Measurements from ENCODE around the gene C11orf24.

- TF ChIP-seq CTCF (IDR thresholded peaks at IDR 0.05 in 2 of 3, conservative IDR thresholded peaks at IDR 0.05 in 1 of 3; ENCODE audit: borderline replicate concordance in 1 of 3, insufficient read depth in 1 of 3, low read depth in 2 of 3, low read length in 2 of 3) = no peak
- TF ChIP-seq ZNF274 (IDR thresholded peaks at IDR 0.05; ENCODE audit: low read depth, low read length) = no peak
- TF ChIP-seq EZH2 (IDR thresholded peaks at IDR 0.05) = no peak
- TF ChIP-seq EZH2phosphoT487 (IDR thresholded peaks at IDR 0.05; ENCODE audit: borderline replicate concordance) = no peak
- TF ChIP-seq, protein P1, sequence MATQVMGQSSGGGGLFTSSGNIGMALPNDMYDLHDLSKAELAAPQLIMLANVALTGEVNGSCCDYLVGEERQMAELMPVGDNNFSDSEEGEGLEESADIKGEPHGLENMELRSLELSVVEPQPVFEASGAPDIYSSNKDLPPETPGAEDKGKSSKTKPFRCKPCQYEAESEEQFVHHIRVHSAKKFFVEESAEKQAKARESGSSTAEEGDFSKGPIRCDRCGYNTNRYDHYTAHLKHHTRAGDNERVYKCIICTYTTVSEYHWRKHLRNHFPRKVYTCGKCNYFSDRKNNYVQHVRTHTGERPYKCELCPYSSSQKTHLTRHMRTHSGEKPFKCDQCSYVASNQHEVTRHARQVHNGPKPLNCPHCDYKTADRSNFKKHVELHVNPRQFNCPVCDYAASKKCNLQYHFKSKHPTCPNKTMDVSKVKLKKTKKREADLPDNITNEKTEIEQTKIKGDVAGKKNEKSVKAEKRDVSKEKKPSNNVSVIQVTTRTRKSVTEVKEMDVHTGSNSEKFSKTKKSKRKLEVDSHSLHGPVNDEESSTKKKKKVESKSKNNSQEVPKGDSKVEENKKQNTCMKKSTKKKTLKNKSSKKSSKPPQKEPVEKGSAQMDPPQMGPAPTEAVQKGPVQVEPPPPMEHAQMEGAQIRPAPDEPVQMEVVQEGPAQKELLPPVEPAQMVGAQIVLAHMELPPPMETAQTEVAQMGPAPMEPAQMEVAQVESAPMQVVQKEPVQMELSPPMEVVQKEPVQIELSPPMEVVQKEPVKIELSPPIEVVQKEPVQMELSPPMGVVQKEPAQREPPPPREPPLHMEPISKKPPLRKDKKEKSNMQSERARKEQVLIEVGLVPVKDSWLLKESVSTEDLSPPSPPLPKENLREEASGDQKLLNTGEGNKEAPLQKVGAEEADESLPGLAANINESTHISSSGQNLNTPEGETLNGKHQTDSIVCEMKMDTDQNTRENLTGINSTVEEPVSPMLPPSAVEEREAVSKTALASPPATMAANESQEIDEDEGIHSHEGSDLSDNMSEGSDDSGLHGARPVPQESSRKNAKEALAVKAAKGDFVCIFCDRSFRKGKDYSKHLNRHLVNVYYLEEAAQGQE (IDR thresholded peaks at IDR 0.05; ENCODE audit: low read depth) = no peak
- TF ChIP-seq ZBTB33 (IDR thresholded peaks at IDR 0.05; ENCODE audit: extremely low read depth, insufficient replicate concordance, low read length) = no peak
- no peak for TF ChIP-seq POLR2AphosphoS5 (IDR thresholded peaks at IDR 0.05; ENCODE audit: low read depth, low read length)
- TF ChIP-seq TCF7L2 (IDR thresholded peaks at IDR 0.05; ENCODE audit: borderline replicate concordance, extremely low read depth, insufficient read depth, insufficient read length) = no peak
- no peak for TF ChIP-seq ZFX (IDR thresholded peaks at IDR 0.05)
Measured at GRCh38 chr11:68312117-68312779, 40.5 kb upstream of the C11orf24 start, which contains the start of gene LRP5.
